ENCODE measurements around the gene NKX1-2. TPM values are rescaled to one million over a fixed set of nuclear protein-coding genes. Genes with fewer than 3 reads are reported as not detected.

The NKX1-2 gene
- total RNA-seq, 1 experiment from 2014 or later = not detected

DNA sequence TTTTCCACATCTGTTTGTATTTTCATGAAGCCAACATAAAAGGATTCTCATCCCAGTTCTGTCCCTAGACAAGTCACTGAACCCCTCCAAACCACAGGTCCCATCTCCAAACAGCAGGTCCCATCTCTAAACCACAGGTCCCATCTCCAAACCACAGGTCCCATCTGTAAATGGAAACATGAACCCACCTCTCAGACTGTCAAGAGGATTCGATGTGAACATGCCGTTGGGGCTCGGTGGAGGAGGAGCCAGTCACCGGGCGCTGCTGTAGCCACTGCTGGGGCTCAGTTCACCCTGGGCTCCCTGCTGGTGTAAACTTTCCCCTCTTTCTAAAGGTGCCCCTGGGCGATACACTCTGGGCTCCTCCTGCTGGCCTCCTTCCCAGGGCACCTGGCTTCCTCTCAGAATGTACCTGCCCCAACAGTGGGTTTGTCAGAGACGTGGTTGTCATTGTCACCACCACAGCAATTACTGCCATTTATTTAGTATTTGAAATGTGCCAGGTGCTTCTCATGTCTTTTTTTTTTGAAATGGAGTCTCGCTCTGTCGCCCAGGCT lies 24.8 kb upstream of the NKX1-2 start:
- no peaks in the 10 kb centered on the region for H3K27me3 ChIP-seq (replicated peaks; ENCODE audit: insufficient read depth, low read depth, low read length, poor library complexity)
- DNase-seq (ENCODE audit: low spot score) = no peak
- intact Hi-C loops (cut with micrococcal nuclease; ENCODE audit: unreplicated experiment) = no loop called here
- H3K4me3 ChIP-seq (ENCODE audit: low read depth, low read length, poor library complexity, severe bottlenecking) = no peak overlapping the region
- no peaks in the 10 kb centered on the region for H3K4me1 ChIP-seq (ENCODE audit: insufficient read depth, low read length, poor library complexity, severe bottlenecking)
- TF ChIP-seq CTCF (conservative IDR thresholded peaks at IDR 0.05; ENCODE audit: low read depth, low read length) (no peak), EZH2 (IDR thresholded peaks at IDR 0.05; ENCODE audit: borderline replicate concordance, low read depth, low read length, poor library complexity, severe bottlenecking) (no peak)
- no peaks in the 10 kb centered on the region for H3K36me3 ChIP-seq (ENCODE audit: insufficient read depth, low read length, poor library complexity, severe bottlenecking)
- ChIA-PET POLR2A (ENCODE audit: low non-redundant PET) (no interaction called here), CTCF (no interaction called here)
- H3K9me3 ChIP-seq (ENCODE audit: low read depth, low read length, poor library complexity, severe bottlenecking) = no peaks in the 10 kb centered on the region
- BruUV-seq (replicated peaks) = no TSS peak
- no peak overlapping the region for H3K27ac ChIP-seq (ENCODE audit: low read depth, low read length, poor library complexity, severe bottlenecking)

- Histone ChIP-seq H3K9me3 (ENCODE audit: low read depth, low read length, poor library complexity, severe bottlenecking) (no peaks in the 10 kb centered on the region), H3K4me1 (ENCODE audit: insufficient read depth, low read length, poor library complexity, severe bottlenecking) (no peaks in the 10 kb centered on the region), H3K36me3 (ENCODE audit: insufficient read depth, low read length, poor library complexity, severe bottlenecking) (no peaks in the 10 kb centered on the region), H3K27ac (ENCODE audit: low read depth, low read length, poor library complexity, severe bottlenecking) (no peak overlapping the region), H3K27me3 (replicated peaks; ENCODE audit: insufficient read depth, low read depth, low read length, poor library complexity) (no peaks in the 10 kb centered on the region), H3K4me3 (ENCODE audit: low read depth, low read length, poor library complexity, severe bottlenecking) (no peak overlapping the region)
- ChIA-PET CTCF (no interaction called here), POLR2A (ENCODE audit: low non-redundant PET) (no interaction called here)
- intact Hi-C loops (cut with micrococcal nuclease; ENCODE audit: unreplicated experiment) = no loop called here
- no peak for DNase-seq (ENCODE audit: low spot score)
- BruUV-seq (replicated peaks) = no TSS peak
- TF ChIP-seq EZH2 (IDR thresholded peaks at IDR 0.05; ENCODE audit: borderline replicate concordance, low read depth, low read length, poor library complexity, severe bottlenecking) (no peak), CTCF (conservative IDR thresholded peaks at IDR 0.05; ENCODE audit: low read depth, low read length) (no peak)
Measured at GRCh38 chr10:124473070-124473469, 23.2 kb upstream of the NKX1-2 start.

GRCh38 chr10:124472071-124472470 lies 22.2 kb upstream of the NKX1-2 start:
- intact Hi-C loops (cut with micrococcal nuclease; ENCODE audit: unreplicated experiment) = no loop called here
- Histone ChIP-seq H3K36me3 (ENCODE audit: insufficient read depth, low read length, poor library complexity, severe bottlenecking) (no peaks in the 10 kb centered on the region), H3K4me3 (ENCODE audit: low read depth, low read length, poor library complexity, severe bottlenecking) (no peak overlapping the region), H3K9me3 (ENCODE audit: low read depth, low read length, poor library complexity, severe bottlenecking) (no peaks in the 10 kb centered on the region), H3K27ac (ENCODE audit: low read depth, low read length, poor library complexity, severe bottlenecking) (no peak overlapping the region), H3K27me3 (replicated peaks; ENCODE audit: insufficient read depth, low read depth, low read length, poor library complexity) (no peaks in the 10 kb centered on the region), H3K4me1 (ENCODE audit: insufficient read depth, low read length, poor library complexity, severe bottlenecking) (no peaks in the 10 kb centered on the region)
- CTCF ChIA-PET = no interaction called here
- no peak for DNase-seq (ENCODE audit: low spot score)
- POLR2A ChIA-PET (ENCODE audit: low non-redundant PET) = no interaction called here
- no TSS peak for BruUV-seq (replicated peaks)
- TF ChIP-seq EZH2 (IDR thresholded peaks at IDR 0.05; ENCODE audit: borderline replicate concordance, low read depth, low read length, poor library complexity, severe bottlenecking) (no peak), CTCF (conservative IDR thresholded peaks at IDR 0.05; ENCODE audit: low read depth, low read length) (no peak)
